NCI-H82 treated with DMSO at 0.1 percent for 48 hours (cell line): ENCODE data around the gene SDC1.

Experiments
- DNase-seq: peaks from one replicate; lab custom pipeline; 2025; ENCODE audit not compliant: unreplicated experiment; lab: John Stamatoyannopoulos, UW

SDC1 gene

DNA sequence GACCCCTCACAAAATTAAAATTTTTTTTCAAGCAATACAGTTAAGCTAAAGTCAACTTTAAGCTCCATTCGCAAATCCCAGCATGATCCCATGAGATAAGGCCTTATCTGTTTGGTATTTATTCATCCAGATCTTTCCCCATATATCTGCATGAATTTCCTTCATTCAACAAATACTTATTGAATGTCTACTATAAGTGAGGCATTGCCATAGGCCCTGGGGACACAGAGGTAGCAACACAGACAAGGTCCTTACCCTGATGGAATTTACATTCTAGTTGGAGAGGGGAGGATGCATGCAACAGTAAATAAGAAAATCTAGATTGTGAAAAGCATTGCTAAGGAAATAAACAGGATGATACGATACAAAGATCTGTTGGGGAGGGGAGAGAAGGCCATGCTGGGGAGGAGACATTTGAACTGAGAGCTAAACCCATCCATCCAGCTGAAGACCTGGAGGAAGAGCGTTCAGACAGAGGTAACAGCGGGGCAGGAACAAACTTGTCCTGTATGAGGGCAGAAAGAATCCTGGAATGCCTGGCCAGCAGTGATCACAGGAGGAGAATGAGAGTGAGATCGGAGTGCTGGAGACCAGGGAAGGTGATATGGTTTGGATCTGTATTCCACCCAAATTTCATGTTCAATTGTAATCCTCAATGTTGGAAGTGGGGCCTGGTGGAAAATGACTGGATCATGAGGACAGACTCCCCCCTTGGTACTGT, 71.6 kb downstream of the SDC1 start:
- DNase-seq, result no peak

DNA sequence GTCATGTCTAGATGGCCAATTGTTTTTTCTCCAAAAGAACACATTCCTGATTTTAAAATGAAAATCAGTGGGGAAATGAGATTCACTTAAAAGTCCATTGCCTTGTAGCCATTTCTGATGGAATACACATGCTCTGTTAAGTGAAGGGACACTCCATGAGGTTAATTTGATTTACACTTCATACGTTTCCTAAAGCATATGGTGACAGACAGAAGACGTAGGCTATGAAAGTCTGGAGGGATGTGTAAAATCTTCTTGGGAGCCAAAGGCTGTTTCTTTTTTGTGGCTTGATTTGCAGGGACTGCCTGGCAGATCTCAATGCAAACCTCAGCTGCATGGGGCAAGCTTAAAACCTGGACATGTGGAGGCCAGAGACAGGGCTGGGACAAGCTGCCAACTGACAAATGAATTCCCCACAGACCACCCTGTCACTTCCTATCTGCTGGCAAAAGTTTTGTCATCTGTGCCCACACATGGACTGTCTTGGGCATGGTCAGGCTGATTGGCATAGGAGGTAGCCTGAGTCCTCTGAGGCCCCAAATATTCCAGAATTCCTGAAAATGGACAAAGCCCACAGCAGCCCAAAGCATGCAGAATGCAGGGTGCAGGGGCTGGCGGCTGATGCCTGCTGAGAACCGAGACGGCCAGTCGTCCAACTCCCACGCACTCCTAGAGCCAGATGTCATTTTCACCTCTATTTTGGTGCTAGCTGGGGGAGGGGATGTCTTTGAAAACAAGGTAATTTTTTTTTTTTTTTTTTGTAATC, 73.9 kb downstream of the SDC1 start:
- no peak for DNase-seq
